ENCODE data around the gene DNAJC10.
"Not testable (repeated sequence)": the region's sequence is repeated elsewhere in the genome, so short reads cannot be mapped to it uniquely, and the experiment has no call there.

The DNAJC10 gene

DNA sequence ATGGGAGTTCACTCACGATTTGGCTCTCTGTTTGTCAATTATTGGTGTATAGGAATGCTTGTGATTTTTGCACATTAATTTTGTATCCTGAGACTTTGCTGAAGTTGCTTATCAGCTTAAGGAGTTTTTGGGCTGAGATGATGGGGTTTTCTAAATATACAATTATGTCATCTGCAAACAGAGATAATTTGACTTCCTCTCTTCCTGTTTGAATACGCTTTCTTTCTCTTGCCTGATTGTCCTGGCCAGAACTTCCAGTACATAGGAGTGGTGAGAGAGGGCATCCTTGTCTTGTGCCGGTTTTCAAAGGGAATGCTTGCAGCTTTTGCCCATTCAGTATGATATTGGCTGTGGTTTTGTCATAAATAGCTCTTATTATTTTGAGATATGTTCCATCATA lies 66.6 kb downstream of the DNAJC10 start:
- DNase-seq (ENCODE audit: extremely low read depth in 1 of 2, low read depth in 1 of 2) = not testable (repeated sequence)

DNA sequence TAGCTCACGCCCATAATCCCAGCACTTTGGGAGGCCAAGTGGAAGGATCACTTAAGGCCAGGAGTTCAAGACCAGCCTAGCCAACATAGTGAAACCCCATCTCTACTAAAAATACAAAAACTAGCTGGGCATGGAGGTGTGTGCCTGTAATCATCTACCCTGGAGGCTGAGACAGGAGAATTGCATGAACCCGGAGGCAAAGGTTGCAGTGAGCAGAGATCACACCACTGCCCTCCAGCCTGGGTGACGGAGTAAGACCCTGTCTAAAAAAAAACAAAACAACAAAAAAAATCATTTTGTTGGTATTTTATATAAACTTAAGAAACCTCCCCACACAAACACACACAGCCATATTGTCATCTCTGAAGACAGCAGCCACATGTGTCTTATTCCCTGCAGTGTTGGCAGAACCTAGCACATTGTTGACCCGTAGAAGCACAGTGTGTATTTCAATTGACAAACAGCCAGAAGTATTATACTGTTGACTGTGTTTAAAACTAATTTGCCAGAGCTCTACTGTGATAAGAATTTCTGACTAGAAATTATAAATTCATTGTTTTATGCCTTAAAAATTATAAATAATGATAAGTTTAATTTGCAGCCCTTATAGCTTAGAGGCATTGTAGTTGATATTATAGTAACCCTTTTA lies 68.1 kb downstream of the DNAJC10 start:
- no peak for DNase-seq (ENCODE audit: extremely low read depth in 1 of 2, low read depth in 1 of 2)

DNA sequence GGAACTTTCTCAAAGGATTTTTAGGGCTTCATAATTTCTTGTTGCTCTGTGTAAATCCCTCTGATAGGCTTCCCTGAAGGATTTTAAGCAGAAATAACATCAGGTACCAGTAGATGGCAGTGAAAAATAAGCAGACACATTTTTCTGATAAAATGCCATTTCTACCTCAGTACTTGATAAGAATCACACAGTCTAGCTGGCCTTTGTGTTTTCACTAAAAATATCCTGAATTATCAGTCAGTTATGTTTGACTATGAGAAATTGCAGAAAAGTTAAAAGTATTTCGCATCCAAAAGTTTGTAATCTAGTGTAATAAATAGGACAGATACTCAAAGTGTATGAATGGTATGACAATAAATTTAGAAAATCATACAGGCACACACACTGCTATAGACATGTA lies 68.7 kb downstream of the DNAJC10 start:
- no peak for DNase-seq (ENCODE audit: extremely low read depth in 1 of 2, low read depth in 1 of 2)

DNA sequence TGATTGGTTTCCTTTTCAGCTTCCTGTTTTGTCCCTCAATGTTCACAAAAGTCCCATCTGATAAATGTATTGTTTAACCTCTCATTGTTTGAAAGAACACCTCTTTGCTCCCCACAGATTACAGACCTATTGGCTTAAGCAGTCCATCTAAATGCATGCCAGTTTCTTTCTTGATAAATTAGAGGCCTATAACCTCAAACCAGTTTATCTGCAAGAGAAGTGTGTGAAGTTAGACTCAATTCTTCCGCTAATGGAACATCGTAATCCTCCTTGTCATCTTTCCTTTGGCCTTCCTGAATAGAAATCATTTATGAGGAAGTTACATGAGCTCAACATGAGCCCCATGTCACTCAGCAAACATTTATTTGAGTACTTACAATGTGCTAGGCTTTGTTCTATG lies 76.4 kb downstream of the DNAJC10 start:
- no peak for DNase-seq (ENCODE audit: extremely low read depth in 1 of 2, low read depth in 1 of 2)

DNA sequence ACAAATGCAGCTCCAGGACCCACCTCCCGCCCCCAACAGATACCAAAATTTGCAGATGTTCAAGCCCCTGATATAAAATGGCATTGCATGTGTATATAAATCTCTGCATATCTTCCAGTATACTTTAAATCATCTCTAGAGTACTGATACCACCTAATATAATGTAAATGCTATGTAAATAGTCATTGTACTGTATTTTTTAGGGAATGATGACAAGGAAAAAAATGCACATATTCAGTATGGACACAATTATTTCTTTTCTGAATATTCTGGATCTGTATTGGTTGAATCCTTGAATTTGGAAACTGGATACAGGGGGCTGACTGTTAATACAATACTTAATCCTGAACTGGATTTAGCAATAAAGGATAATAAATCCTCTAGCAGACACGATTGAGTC lies 82.7 kb downstream of the DNAJC10 start:
- DNase-seq (ENCODE audit: extremely low read depth in 1 of 2, low read depth in 1 of 2) = no peak

DNA sequence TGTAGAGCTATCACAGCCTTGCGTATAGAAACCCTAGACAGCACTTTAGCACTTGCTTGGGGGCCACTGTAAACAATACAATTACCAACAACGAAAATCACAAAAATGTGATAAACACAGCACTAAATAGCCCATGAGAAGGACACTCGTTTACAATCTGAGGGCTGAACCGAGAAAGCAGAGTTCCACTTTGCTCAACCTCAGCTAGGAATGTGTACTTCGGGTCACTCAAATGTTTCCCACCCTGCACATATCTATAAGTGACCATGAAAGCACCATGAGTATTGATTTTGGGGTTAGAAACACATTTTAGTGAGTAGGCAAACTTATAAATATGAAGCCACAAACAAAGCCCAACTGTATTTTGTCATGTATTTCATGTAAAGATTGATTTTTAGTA lies 88.1 kb downstream of the DNAJC10 start:
- DNase-seq (ENCODE audit: extremely low read depth in 1 of 2, low read depth in 1 of 2) = no peak

DNA sequence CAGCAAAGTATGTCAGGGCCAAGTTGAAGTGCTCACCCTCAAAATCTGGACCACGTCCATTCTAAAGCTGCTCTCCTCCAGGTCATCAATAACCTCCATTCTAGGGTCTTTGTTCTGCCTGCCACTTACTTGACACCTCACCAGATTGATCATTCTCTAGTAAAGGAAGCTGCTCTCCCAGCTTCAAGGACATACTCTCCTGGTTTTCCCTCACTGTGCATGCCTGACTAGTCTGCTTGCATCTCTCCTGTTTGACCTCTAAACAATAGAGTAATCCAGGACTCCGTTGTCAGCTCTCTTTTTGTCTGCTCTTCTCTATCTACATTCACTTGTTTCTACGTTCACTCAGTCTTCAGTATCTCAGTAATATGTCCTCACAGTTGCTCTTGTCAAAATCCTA lies 91.3 kb downstream of the DNAJC10 start:
- DNase-seq (ENCODE audit: extremely low read depth in 1 of 2, low read depth in 1 of 2) = no peak

DNA sequence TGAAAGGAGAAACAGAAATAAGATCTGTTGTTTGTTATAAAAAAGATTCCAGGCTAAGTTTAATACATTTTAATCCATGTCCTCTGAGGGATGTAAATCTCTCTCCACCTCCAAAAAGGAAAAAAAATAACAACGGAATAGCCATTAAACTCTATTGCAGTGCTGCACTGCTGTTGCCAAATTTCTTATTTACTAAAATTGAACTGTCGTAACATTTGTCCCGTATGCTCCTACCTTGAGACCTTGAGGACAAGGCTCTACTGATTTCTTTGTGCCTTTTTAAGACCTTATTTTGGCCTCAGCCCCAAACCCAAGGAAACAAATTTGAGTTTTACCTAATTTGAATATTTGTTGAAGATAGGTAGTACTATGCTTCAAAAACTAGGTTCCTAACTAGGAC lies 94.0 kb downstream of the DNAJC10 start:
- DNase-seq (ENCODE audit: extremely low read depth in 1 of 2, low read depth in 1 of 2) = no peak

DNA sequence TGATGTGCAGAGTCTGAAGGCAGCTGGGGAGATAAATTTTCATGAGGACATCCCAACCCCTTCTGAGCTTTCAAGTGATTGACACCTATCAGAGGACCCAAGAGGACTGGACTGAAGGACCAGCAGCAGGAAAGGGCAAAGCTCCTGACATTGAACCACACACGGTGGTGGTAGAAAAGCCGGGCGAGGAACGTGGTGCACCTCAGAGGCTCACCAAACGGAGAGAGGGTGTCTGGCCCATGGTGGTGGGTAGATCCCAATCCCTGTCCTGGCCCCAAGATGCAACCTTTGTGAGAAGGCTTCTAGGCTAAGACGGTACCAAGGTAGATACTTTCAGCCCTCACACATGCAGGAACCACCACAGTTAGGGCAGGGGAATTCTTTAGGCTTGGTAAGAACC lies 98.3 kb downstream of the DNAJC10 start:
- no peak for DNase-seq (ENCODE audit: extremely low read depth in 1 of 2, low read depth in 1 of 2)

DNA sequence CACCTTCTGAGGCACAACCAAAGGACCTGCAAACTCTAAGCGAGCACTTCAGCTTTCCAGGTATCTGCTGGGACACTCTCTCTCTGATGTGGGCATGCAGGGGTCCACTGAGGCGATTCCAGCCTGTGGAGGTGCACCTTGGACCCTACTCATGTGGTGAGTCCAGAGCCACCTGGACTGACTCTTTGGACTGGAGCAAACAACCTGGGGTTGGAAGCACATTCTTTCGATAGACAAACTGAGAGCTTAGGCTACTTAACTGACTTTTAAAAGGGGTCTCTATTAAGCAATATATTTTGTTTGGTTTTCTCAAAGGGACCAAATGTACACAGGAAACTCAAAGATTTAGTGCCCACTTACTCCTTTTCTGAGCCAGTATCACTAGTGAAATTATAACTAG lies 98.7 kb downstream of the DNAJC10 start:
- no peak for DNase-seq (ENCODE audit: extremely low read depth in 1 of 2, low read depth in 1 of 2)

DNA sequence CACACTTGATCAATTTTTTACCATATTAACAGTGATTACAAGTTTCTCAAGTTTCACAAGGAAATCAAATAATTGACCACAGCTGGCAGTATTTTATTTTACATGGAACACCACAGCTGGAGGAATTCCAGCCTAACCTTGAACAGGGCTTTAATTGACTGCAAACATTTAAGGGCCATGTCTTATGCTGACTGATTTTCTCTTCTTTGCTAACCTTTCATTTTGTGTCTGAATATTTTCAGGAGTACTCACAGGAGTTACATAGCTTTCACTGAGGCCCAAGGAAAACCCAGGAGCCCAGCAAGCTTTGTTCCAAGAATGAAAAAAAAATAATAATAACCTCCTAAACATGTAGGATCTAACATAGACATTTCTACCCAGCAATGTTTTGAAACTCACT lies 100.8 kb downstream of the DNAJC10 start:
- no peak for DNase-seq (ENCODE audit: extremely low read depth in 1 of 2, low read depth in 1 of 2)

DNA sequence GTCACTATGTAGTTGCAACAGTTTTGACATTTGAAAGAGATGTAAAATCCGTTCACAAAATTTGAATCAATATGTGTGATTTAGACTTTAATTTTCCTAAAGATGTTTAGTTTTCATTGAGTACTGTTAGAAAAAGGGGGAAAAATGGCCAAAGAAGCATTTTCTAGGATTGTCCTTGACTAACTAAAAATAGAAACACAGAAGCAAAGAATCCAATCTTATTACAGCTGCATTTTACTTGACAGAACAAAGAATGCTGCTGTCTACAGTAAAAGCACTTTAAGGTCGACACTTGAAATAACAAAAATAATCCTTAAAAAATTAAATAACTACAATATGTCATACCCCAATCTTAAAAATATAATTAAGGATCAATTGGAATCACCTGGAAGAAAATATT lies 101.5 kb downstream of the DNAJC10 start:
- DNase-seq (ENCODE audit: extremely low read depth in 1 of 2, low read depth in 1 of 2) = no peak

DNA sequence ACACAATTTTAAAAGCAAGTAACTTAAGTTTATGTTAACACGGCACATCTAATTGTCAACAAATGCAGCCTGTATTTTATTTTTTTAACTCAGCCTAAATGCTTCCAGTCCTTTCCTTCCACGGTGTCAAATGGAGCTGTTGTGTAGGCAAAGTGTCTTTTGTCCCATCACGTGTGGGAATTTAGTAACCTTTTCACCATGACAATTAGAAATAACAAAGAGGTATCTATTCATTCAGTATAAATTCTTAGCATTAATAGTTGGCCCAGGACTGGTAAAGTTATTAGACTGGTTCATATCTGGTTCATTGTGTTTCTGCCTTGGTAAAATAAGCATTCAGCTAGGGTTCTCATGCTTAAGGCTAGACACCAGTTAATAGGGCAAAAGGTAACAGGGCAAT lies 102.4 kb downstream of the DNAJC10 start:
- no peak for DNase-seq (ENCODE audit: extremely low read depth in 1 of 2, low read depth in 1 of 2)

DNA sequence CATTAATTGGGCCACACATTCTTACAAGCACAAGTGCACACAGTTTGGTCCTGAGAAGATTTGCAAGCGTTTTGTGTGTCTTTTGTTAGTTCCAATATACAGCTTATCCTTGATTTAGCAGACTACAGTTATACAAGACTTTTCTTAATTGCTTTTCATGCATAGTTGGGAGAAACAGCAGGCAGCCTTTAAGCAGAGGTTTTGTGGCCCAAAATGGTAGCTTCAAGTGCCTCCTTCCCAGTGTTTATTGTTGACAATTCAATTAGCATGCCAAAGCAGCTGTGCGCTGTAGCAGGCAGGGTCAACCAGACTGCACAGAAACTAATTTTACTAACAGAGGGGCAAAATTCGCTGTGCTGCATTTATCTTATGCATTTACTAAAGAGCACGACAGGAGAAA lies 102.9 kb downstream of the DNAJC10 start:
- no peak for DNase-seq (ENCODE audit: extremely low read depth in 1 of 2, low read depth in 1 of 2)

DNA sequence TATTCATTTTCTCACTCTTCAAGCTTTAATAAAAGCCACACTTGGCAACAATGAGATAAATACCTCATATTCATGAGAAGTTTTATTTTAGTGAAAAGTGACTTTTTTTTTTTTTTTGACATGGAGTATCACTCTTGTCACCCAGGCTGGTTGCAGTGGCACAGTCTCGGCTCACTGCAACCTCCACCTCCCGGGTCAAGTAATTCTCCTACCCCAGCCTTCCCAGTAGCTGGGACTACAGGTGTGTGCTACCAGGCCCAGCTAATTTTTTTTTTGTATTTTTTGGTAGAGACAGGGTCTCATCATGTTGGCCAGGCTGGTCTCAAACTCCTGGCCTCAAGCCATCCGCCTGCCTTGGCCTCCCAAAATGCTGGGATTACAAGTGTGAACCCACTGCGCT lies 103.4 kb downstream of the DNAJC10 start:
- no peak for DNase-seq (ENCODE audit: extremely low read depth in 1 of 2, low read depth in 1 of 2)

DNA sequence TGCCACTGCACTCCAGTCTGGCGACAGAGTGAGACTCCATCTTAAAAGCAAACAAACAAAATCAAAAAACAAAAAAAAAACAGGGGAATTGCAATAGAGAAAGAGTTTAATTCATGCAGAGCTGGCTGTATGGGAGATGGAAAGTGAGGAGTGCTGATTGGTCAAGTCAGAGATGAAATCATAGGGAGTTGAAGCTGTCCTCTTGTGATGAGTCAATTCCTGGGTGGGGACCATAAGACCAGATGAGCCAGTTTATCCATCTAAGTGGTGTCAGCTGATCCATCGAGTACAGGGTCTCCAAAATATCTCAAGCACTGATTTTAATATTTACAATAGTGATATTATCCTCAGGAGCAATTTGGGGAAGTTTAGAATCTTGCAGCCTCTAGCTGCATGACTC lies 105.1 kb downstream of the DNAJC10 start:
- DNase-seq (ENCODE audit: extremely low read depth in 1 of 2, low read depth in 1 of 2) = no peak

DNA sequence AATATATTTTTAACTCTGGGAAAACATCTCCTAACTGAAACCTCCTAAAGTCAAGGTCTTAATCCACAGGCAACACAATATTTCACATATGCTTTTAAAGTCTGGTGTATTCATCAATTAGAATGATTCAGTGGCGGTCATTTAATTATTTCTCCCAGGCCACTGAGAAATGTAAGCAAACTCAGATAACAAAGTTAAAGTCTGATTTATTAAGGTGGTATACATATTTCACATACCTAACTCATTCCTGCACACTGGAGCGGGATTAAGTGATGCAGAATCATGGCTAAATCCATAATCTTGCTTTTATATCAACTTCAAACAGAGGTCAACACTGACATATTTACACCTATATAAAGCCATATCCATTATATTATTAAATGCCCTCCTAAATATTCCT lies 106.7 kb downstream of the DNAJC10 start:
- DNase-seq (ENCODE audit: extremely low read depth in 1 of 2, low read depth in 1 of 2) = no peak

DNA sequence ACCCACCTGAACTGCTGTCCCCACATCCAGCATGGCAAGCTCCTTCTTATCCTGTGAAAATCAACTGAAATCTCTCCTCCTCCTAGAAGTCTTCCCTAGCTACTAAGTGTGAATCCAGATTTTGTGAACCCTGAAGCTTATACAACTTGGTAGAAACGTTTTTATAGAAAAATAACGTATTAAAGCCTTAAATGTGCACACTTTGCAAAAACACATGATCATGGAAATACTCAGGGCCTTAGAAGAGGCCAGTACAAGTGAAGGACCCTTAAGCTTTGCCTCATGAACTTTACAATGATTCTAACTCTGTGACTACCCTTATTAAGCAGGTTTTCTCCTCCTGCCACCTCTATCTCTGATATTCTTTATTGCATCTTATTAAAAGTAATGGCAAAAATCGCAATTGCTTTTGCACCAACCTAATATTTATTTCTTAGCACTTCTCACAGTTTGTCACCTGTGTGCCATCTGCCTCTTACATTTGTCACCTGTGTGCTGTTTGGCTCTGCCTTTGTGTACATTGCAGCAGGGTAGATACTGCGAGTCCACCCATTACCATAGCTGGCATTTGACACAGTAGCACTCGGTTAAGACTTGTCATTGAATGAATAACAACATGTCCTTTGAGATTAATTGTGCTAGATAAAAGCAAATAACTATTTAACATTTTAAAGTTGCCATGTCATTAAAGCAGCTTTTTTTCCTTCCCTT lies 108.2 kb downstream of the DNAJC10 start:
- no peak for DNase-seq (ENCODE audit: extremely low read depth in 1 of 2, low read depth in 1 of 2)

DNA sequence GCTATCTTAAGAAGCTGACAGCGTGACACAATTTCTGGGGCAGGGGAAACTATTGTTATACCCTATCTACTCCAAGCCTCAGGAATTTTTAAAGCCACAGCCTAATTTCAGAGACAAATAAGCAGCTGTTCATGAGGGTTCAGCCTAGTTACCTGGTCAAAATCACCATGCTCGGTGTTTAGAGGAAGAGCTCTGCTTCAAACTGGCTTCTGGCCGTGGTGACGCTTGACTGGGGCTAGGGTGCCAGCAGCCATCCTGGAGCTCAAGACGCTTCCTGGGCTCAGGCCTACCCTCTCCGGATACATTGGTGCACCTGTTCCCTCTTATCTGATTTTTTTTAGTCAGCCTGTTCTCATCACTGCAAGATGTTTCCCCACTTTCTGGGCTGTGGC lies 108.7 kb downstream of the DNAJC10 start:
- no peak for DNase-seq (ENCODE audit: extremely low read depth in 1 of 2, low read depth in 1 of 2)

DNA sequence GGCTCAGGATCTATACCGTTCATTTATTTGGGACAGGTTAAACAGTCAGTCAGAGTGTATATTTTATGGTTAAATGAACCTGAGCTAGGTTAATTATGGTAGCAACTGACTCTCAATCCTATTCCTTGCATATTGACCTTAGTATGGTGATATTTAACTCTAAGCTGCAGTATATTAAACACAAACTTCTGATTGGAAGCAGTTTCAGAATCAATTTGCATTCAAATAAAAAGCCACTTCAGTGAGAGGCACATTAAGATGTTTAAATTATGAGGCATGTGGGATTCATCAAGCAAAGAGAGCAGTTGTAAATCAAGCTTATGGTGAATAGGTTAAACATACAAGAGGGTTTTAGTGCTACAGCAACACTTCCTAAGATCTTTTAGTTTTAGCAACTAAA lies 110.0 kb downstream of the DNAJC10 start:
- no peak for DNase-seq (ENCODE audit: extremely low read depth in 1 of 2, low read depth in 1 of 2)

DNA sequence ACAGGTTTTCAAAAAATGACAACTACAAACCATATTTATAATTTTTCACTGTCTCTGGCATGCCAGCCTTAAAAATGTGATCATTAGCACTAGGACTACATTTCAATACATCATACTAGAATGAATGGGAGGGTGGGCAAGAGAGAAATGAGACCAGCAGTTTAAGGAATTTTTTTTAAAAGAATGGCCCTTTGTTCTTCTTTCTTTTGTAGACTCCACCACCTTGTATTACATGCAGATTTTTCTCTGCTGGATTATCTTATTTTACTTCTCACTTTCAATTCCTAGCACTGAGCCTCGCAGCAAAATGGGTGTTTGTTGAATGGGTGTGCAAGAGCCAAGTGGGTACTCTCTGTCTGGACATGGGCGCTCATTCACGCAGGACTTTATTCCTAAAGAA lies 110.4 kb downstream of the DNAJC10 start:
- no peak for DNase-seq (ENCODE audit: extremely low read depth in 1 of 2, low read depth in 1 of 2)

DNA sequence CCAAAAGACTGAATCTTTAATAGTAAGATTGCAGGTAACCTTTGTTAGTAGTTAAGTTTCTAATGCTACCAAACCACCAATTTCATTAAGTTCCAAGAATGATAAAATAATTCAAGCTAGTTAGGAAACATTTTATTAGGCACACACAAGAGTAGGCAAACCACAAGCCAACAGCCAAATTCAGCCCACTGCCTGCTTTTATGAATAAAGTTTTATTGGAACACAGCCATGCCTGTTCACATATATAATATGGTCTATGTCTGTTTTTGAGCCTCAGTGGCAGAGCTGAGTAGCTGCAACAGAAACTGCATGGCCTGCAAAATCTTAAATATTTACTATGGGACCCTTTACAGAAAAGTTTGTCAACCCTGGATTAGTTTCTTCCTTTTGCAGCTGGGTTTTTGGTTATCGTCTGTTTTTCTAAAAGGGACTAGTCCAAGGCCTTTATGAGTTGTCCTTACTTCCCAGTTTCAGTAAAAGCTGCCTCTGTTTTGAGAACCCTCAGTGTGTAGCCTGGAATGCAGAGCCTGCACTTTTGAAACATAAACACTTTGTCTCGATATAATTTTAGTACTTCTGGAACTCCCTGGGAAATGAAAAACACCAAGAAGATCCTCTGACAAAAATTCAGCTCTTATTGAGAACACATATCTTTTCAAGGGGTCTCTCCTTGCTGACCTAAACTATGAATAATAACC lies 111.3 kb downstream of the DNAJC10 start:
- DNase-seq (ENCODE audit: extremely low read depth in 1 of 2, low read depth in 1 of 2) = no peak
